ENCODE data around the gene FYN. TPM values are rescaled to one million over a fixed set of nuclear protein-coding genes. Genes with fewer than 3 reads are reported as not detected.

Gene FYN
- total and polyA plus RNA-seq, 9 of the 15 experiments (the other 6 are each of a cell fraction or from before 2014, with no cell fraction given): 2.9 to 22.1 (median 11.4) TPM

DNA sequence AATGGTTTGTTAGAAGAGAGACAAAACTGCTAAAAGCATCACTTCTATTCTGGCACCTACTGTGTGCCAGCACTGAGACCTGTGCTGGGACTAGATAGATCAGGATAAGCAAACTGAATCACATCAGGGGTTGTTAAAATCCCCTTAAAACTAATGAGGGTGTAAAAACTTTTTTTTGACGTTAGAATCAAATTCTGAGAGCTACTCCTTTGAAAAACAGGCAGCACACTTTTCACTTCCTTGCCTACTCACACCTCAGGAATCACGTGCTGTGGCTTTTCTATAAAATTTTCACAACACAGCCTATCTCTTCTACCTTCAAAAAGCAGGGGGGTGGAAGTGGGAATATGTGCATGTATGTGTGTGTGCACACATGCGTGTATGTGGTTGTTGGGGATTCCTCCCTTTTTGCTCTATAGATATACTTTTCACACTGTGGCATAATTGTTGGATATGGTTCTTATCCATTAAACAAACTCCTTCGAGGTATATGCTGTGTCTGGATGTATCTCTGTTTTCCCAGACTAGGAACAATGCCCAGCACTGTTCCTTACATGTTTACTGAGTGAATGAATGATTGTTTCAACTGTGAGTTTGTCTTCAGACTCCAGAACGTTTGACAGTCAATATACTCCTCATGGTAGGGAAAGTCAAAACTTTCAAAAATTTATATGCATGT is 105.4 kb downstream of the FYN start:
- Histone ChIP-seq H3K9me3 (replicated peaks; ENCODE audit: control insufficient read depth, insufficient read depth, low read depth, low read length) (no peaks in the 10 kb centered on the region), H3K36me3 (ENCODE audit: control insufficient read depth, insufficient read depth, low read length) (no peaks in the 10 kb centered on the region), H3K4me1 (replicated peaks in 1 of 2; ENCODE audit: control insufficient read depth in 2 of 2, insufficient read depth in 2 of 2, low read length in 2 of 2) (no peaks in the 10 kb centered on the region), H3K79me2 (ENCODE audit: control insufficient read depth, insufficient read depth, low read length) (no peaks in the 10 kb centered on the region), H4K20me1 (replicated peaks; ENCODE audit: control insufficient read depth, insufficient read depth, low read length) (no peaks in the 10 kb centered on the region), H2AFZ (ENCODE audit: low read depth, low read length) (no peak overlapping the region), H3K27me3 (ENCODE audit: control insufficient read depth in 2 of 2, insufficient read depth in 2 of 2, low read length in 2 of 2) (peaks cover 0 to 2% of the 10 kb centered on the region in 2 experiments; a peak in 1 of 5 replicates), H3K9ac (ENCODE audit: insufficient read depth in 1 of 2, low read depth in 2 of 2, low read length in 2 of 2) (no peak overlapping the region), H3K9me1 (ENCODE audit: control insufficient read depth, insufficient read depth, low read length) (no peaks in the 10 kb centered on the region), H3K4me3 (no peak overlapping the region), H3K27ac (ENCODE audit: extremely low read depth, low read depth, low read length) (no peak overlapping the region), H3K4me2 (ENCODE audit: insufficient read depth, low read length) (no peak overlapping the region)
- FAIRE-seq (no peak), DNase-seq (ENCODE audit: extremely low read depth in 1 of 4, low spot score in 3 of 4) (no peak), ATAC-seq (no peak)
- CTCF ChIA-PET (ENCODE audit: low intra/inter-chr PET ratio): no interaction called here
- in situ Hi-C loops (cut with MboI) (no loop called here), intact Hi-C loops (cut with micrococcal nuclease) (no loop called here)
- WGBS (ENCODE audit: insufficient coverage, low coverage, missing lambda C conversion rate): 9% methylated on average over 5 of the region's 5 CpGs
- no TSS peak for BruUV-seq (replicated peaks)
- TF ChIP-seq, protein P1, sequence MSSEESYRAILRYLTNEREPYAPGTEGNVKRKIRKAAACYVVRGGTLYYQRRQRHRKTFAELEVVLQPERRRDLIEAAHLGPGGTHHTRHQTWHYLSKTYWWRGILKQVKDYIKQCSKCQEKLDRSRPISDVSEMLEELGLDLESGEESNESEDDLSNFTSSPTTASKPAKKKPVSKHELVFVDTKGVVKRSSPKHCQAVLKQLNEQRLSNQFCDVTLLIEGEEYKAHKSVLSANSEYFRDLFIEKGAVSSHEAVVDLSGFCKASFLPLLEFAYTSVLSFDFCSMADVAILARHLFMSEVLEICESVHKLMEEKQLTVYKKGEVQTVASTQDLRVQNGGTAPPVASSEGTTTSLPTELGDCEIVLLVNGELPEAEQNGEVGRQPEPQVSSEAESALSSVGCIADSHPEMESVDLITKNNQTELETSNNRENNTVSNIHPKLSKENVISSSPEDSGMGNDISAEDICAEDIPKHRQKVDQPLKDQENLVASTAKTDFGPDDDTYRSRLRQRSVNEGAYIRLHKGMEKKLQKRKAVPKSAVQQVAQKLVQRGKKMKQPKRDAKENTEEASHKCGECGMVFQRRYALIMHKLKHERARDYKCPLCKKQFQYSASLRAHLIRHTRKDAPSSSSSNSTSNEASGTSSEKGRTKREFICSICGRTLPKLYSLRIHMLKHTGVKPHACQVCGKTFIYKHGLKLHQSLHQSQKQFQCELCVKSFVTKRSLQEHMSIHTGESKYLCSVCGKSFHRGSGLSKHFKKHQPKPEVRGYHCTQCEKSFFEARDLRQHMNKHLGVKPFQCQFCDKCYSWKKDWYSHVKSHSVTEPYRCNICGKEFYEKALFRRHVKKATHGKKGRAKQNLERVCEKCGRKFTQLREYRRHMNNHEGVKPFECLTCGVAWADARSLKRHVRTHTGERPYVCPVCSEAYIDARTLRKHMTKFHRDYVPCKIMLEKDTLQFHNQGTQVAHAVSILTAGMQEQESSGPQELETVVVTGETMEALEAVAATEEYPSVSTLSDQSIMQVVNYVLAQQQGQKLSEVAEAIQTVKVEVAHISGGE (CRISPR knock-in tag; IDR thresholded peaks at IDR 0.05): no peak
- TF ChIP-seq ETS2 (tag; IDR thresholded peaks at IDR 0.05; ENCODE audit: borderline replicate concordance, poor library complexity, severe bottlenecking) (no peak), KLF13 (tag; IDR thresholded peaks at IDR 0.05; ENCODE audit: borderline replicate concordance, low read depth) (no peak), CREBBP (IDR thresholded peaks at IDR 0.05; ENCODE audit: low read depth, low read length) (no peak), KDM4B (IDR thresholded peaks at IDR 0.05; ENCODE audit: borderline replicate concordance in 2 of 2, low read depth in 1 of 2) (no peak)
- POLR2A ChIA-PET: no interaction called here

All from K562 (cell line).